NCI-H526 treated with DMSO at 0.1 percent for 48 hours (cell line): ENCODE measurements around the gene CDK5RAP3.
"Not testable (repeated sequence)": the region's sequence is repeated elsewhere in the genome, so short reads cannot be mapped to it uniquely, and the experiment has no call there.

Experiments used
- DNase-seq: peaks from one replicate; lab custom pipeline; 2025; lab: John Stamatoyannopoulos, UW

CDK5RAP3 gene

GRCh38 chr17:47998044-47998443 lies 27.1 kb downstream of the CDK5RAP3 start:
- no peak for DNase-seq

DNA sequence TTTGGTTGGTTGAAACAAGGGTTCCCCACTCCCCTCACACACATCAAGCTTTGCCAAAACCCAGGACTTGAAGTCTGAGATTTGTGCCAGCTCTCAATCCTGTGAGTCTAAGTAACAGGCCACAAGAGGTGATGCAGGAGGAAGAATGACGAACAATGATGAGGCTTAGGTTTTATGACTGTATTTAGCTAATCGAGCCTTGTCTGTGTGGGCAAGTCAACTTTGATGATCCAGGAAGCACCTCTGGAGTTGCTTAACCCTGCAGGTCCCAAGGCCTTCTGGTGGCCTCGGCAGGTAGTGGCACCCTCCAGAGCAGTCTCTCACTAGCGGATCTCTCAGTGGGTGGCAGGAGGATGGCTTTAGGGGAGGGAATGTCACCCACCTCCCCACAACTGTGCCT lies 28.7 kb downstream of the CDK5RAP3 start:
- no peak for DNase-seq

- no peak for DNase-seq
Observed at GRCh38 chr17:48001197-48001596, 30.3 kb downstream of the CDK5RAP3 start.

- not testable (repeated sequence) for DNase-seq
Observed at GRCh38 chr17:48001657-48002056, 30.7 kb downstream of the CDK5RAP3 start.

- DNase-seq = peak; percentile 49
Observed at GRCh38 chr17:48002266-48002915, 31.5 kb downstream of the CDK5RAP3 start.

DNA sequence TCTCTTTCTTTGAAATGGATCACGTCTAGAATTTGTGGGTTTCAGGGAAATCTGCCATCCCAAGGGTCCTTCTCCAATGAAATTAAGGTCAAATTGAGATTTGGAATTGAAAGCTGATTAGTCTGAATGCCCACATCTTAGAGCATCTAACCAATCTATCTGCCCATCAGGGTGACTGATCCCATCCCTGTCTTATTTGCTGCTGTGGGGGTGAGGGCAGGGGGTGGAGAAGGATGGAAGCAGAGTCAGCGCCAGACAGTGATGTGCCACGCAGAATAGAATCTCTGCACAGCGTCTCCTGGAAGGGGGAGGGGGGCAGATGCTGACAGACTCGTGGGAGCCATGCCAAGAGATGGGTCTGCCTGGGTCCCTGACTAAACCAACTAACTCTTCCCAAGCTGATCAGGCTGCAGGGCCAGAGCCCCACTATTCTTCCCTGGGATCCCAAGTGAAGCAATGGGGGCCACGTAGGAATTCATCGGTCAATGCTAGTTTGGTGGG lies 32.1 kb downstream of the CDK5RAP3 start:
- DNase-seq = no peak

DNA sequence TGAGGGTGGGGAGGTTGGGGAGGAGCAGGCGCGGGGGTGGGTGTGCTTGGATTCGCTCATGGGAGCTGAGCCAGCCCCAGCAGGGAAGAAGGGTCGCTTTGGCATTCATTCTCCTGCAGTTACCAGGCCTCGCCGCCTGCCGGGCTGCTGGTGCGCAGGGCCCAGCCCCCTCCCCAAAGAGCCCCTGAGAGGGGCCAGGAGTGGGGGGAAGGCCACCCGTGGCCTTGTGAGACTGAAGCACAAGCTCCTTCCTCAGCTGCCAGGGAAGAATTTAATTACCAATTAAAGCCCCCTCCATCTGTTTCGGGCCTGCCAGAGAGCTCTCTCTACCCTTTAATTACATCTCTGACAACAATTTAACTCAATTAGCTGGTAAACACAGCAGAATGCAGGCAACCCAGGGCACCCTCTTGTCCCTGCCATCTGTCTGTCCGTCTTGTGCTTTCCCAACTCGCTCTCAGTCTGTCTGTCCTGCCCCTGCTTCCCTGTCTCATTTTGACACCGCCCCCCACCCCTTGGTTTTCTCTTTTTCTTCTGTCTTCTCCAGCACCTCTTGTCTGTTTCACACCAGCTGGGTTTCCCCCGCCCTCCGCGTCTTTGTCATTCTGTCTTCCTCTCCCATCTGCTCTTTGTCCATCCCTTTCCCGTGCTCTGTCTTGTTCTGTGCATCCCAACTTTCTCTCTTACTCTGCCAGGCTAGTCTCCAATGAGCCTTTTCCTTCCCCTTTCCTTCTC lies 32.7 kb downstream of the CDK5RAP3 start:
- no peak for DNase-seq

DNA sequence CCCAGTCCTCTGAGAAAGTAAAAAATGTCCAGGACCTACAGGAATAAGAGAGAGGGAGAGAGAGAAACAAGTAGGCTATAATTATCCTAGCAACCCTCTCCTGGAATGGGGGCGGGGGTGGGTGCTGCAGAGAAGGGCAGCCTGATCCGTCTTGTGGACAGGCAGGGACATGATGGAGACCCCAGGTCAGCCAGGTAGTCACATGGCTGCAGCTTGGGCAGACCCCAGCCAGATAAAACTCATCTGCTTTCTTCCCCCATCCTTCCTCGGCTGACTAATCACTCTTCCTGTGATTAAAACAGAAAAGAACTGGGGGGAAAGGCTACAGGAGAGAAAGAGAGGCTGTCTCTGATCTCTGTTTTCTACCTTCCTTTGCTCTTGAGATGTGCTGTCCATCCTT lies 34.1 kb downstream of the CDK5RAP3 start:
- no peak for DNase-seq

- no peak for DNase-seq
Observed at GRCh38 chr17:48006936-48007709, 36.2 kb downstream of the CDK5RAP3 start.

DNA sequence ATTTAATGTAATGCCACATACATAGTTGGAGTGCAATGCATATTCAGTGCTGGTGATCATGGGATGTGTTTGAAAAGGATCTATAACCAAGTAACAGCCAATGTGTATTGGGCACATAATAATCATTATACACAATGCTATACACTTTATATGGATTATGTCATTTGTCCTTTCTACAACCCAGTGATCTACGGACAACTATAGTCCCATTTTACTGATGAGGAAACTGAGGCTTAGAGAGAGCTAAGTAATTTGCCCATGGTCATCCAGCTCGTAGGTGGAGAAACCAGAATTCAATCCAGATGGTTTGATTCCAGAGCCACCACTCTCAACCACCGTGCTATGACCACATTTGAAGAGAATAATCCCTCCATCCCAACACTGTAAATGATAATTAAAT lies 39.3 kb downstream of the CDK5RAP3 start:
- DNase-seq = no peak

DNA sequence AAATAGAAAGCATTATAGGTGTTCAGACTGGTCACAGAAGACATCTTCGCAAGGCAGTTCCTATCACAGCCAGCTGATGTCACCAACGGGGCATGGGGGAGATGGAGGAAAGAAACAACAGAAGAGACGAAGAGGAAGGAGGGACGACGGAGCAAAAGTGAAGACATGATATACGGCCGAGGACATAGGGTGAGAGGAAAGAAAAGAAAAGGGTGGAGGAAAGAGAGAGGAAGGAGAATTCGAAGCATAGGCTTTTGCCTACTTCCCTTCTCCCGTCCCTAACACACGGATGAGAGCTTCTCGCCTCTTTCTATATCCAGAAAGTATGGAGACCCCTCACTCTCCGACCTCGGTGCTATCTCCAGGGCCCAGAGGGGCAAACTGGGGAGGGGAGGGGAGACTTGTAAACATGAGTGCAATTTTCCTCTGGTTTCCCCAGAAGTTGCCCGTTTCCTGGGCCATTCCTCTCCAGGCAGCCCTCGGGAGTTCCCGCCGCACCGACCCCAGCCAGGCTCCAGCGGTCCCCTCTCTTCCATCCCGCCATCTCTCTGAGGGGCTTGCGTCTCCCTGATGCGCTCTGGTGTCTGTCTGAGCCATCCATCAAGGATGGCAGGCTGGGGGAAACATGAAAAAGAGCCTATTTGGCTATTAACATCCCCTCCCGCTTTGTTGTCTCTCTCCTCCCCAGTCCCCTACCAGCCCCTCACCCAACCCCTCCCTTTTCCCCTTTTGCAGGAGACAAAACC lies 40.7 kb downstream of the CDK5RAP3 start:
- peak; percentile 73 for DNase-seq

DNA sequence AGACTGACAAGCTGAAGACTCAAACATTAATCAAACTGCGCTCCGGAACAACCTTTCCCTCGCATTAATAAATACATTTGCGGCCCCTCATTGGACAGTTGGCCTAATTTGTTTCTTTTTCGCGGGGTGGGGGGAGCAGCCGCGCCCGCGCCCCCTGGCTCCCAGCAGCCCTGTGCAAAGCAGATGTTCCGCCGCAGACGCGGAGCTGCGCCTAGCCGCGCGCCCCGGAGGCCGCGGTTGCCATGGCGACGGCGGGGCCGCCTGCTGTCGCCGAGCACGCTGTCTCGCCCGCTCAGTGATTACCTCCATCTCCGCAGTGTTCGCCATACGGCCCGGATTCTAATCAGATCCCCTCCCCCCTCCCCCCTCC lies 41.2 kb downstream of the CDK5RAP3 start:
- peak; percentile 77 for DNase-seq

- no peak for DNase-seq
Observed at GRCh38 chr17:48012654-48013053, 41.7 kb downstream of the CDK5RAP3 start.

- DNase-seq = no peak
Observed at GRCh38 chr17:48013876-48014594, 43.1 kb downstream of the CDK5RAP3 start.

DNA sequence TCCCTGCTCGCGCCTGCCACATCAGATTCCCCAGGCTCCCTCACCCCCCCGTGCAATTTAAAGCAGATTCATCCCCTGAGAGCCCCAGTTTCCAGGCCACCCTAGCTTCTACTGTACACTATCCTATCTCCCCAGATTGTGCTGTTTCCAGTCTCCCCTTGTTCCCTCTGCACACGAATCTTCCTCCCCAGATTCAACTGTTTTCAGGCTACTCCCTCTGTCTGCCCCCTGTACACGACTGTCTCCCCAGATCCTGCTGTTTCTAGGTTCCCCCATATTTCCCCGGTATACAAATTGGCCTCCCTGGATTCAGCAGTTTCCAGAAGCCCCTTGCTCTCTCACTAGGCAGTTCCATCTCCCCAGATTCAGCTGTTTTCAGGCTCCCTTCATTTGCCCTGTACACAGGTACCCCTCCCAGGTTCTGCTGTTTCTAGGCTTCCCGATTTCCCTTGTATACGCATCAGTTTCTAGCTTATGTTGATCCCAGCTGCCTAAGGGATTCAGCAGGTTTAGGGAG lies 43.7 kb downstream of the CDK5RAP3 start:
- DNase-seq = no peak

DNA sequence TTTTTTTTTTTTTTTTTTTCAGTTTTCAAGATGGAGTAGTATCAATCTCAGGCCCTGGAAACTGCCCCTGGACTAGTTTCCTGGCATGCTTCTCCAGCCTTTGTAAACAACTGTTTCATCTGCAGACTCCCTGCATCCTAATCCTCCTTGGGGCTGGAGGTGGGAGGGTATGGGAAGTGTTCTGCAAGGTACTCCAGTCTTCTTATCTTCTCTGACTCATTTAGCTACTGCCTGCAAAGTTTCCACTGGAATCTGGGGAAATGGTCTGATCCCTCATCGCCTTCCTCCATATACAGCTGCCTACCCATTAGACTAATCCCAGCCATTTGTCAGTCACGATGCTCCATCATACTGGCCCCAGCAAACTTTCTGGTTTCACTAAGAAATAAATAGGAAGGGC lies 45.2 kb downstream of the CDK5RAP3 start:
- DNase-seq = no peak

DNA sequence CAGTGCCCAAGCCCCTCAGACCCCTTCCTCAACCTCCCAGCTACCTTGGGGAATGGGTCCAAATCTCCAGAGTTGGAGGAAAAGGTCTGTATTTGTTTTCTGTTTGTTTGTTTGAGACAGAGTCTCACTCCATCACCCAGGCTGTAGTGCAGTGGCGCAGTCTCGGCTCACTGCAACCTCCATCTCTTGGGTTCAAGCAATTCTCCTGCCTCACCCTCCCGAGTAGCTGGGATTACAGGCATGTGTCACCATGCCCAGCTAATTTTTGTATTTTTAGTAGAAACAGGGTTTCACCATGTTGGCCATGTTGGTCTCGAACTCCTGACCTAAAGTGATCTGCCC lies 46.9 kb downstream of the CDK5RAP3 start:
- not testable (repeated sequence) for DNase-seq

- no peak for DNase-seq
Observed at GRCh38 chr17:48021934-48022333, 51.0 kb downstream of the CDK5RAP3 start.

GRCh38 chr17:48022901-48023300 lies 52.0 kb downstream of the CDK5RAP3 start:
- DNase-seq = no peak

DNA sequence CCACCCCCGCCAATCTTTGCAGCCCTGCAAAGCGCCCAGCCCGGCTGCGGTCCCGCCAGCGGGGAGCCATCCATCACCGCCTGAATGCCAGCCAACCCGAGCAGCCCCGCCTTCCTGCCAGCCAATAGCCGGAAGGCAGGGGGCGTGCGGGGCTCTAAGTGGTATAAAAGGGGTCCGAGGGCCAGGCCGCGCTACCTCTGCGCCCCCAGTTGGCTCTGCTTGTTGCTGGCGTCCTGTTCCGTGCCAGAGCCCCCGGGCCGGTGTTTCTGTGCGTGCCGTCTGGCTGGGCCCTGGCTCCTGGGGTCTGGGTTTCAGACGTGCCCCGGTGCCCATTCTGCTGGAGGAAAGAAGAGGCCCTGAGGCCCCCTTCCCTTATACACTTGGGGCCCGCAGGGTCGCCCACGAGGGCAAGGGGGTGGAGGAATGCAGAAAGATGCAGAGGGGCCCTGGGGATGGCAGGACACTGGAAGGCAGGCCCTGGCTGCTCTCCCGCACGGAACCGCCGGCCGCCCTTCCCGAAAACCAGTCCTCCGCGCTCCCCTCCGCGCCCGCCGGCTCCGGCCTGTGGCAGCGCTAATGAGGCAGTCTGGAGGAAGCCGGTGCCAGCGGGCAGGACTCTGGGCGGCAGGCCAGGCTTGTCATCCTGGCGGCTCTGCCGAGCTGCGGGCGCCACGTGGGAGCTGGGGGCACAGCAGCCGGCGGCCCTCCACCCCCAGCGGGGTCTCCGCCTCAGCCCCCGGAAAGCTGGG lies 52.7 kb downstream of the CDK5RAP3 start:
- DNase-seq = peak; percentile 59
